HG03064 (cell line): ENCODE data around the gene MSN.
A peak's percentile ranks its signal among the peaks of the same experiment; 100 is the strongest.
"Not testable (repeated sequence)": the region's sequence is repeated elsewhere in the genome, so short reads cannot be mapped to it uniquely, and the experiment has no call there.

Source experiments
- ATAC-seq: cut with Tn5 transposase; IDR thresholded peaks from one replicate; pipeline ENCODE4 v1.9.1; 2021; ENCODE audit warnings: low read depth; ENCODE audit not compliant: unreplicated experiment

Gene MSN

DNA sequence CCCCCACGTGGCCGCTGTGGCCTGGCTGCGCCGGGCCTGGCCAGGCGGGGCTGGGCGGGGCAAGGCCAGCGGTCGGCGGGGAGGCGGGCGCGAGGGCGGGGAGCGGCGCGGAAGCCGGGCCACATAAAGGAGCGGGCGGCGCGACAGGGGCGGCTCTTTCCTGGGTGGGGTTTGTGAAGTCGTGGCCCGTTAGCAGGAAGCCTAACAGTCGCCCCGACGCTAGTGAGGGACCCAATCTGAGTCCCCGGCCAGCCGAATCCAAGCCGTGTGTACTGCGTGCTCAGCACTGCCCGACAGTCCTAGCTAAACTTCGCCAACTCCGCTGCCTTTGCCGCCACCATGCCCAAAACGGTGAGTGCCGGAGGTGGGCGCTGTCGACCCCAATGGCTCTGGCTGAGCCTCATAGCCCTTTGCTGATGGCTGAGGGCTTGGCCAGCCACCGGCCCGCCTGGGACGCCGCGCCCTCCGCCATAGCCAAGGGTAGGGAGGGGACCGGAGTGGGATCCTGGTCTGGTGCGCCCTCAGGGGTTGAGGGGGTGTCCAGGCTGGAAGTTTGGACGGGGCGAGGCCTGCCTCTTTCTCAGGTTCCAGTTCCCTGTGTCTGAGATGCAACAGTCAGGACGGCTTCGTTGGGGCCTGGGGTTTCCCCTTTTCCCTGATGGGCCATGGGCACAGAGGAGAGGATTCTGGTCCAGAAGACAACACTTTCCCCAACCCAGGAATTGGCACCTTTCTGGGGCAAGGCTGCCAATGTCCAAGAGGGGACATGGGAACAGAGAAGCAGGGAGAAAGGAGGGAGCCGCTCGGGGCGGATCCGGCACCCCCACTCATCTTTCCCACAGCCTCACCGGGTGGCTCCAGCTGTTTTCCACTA lies at the start of gene MSN:
Gene MSN (plus strand): TSS at position 152 of the 874 bp plus-strand sequence. CDS start 188 bp downstream, at position 340.
- ATAC-seq: peak; percentile 78

DNA sequence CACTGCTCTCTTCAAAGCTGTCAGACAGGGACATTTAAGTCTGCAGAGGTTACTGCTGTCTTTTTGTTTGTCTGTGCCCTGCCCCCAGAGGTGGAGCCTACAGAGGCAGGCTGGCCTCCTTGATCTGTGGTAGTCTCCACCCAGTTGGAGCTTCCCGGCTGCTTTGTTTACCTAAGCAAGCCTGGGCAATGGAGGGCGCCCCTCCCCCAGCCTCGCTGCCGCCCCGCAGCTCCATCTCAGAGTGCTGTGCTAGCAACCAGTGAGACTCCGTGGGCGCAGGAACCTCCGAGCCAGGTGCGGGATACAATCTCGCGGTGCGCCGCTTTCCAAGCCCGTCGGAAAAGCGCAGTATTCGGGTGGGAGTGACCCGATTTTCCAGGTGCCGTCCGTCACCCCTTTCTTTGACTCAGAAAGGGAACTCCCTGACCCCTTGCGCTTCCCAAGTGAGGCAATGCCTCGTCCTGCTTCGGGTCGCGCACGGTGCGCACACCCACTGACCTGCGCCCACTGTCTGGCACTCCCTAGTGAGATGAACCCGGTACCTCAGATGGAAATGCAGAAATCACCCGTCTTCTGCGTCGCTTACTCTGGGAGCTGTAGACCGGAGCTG lies 47.3 kb upstream of the MSN start:
- not testable (repeated sequence) for ATAC-seq

DNA sequence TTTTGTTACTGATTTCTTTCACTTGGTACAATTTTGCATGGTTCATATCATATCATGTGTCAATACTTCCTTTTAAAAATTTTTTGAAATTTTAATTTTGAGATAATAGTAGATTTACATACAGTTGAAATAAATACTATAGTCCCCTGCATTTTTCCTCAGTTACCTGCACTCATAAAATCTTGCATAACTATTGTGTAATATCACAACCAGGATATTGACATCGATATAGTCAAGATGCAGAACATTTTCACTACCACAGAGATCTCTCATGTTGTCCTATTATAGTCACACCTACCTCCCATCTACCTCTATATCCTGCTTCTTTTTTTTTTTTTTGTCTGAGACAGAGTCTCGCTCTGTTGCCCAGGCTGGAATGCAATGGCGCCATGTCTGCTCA lies 36.7 kb upstream of the MSN start:
- ATAC-seq: no peak

DNA sequence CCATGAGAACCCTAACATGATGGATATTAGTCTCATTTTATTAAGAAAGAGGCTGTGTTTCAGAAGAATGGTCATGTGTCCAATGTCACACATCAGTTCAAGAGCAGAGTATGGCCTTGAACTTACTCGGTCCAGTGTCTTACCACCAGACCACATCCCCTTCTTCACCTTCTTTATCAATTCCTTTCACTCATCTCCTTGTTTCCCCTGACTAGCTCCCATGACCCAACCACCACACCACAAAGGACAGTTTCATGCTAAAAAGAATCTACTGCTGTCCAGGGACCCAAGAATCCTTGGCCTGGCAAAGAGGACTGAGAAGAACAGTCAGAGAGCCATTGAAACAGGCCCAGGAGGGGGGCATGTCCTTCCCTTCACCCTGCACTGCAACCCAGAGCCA lies 33.6 kb upstream of the MSN start:
- no peak for ATAC-seq

DNA sequence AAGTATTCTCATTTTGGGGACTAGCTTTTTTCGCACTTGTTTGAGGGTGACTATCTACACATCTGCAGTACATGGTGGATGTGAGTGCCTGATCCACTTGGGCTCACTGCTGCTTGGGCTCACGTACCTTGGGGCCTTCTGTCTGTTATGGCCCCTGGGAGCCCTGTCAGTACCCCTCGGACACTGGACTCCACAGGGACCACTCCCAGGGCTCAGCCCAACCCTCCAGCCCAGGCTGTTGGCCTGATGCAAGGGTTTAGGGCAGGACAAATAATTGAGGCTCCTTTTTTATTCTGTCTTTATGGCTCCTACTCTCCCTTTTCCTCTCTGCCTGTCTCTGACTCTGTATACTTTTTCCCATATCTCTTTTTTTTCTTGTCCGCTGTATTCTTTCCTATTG lies 32.7 kb upstream of the MSN start:
- ATAC-seq: no peak

DNA sequence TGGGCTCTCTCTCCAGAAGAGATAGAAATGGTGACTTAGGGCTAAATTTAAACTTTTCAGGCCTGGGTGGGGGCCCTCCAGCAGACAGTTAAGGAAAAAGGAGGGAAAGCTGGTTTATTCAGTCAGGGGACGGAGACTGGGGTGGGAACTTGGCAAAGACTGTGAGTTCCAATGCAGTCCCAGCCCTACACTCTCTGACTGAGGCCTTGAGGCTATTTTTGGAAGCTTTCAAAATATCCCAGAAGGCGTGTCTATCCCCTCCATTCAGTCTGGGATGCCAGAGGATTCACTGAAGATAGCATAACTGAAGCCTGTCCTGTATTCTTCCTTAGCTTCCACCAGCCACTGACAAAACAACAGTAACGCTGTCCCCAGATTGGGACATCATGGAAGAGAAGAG lies 32.1 kb upstream of the MSN start:
- ATAC-seq: no peak

DNA sequence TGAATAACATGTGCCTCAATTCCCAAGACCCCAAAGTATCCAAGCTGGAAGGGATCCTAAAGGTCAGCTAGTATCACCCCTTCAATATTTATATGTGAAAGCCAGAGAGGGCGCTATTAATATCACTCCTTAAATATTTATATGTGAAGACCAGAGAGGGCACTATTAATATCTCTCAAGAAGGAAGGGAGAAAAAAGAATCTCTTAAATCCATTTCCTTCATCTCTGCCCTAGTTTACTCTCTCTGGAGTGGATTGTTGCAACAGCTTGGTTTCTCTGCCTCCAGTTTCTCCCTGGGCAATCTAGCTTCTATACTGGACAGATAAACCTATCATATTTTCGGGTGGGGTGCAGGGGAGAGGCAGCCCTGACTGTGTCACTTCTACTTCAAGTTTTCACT lies 31.6 kb upstream of the MSN start:
- no peak for ATAC-seq

DNA sequence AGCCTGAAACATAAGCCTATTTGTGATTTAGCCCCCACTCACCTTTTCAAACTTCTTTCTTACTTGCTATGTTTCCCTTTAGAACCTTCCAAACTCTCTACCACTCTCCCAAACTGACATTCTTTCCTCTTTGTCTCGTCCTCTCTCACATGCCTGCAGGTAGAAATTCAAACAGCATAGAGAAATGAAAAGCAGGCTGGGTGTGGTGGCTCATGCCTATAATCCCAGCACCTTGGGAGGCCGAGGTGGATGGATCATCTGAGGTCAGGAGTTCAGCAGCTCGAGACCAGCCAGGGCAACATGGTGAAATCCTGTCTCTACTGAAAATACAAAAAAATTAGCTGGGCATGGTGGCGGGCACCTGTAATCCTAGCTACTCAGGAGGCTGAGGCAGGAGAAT lies 31.2 kb upstream of the MSN start:
- not testable (repeated sequence) for ATAC-seq

DNA sequence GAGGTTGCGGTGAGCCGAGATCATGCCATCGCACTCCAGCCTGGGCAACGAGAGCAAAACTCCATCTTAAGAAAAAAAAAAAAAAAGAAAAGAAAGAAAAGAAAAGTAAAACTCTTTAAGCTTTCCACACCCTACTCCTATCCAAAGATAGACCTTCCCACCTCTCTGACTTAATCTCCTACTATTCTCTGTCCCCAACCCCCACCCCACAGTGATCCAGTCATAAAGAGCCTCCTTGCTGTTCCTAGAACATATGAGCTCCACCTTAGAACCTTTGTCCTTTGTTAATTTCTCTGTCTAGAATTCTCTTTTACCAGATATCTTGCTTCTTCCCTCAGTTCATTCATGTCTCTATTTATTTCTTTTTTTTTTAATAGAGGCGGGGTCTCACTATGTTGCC lies 30.1 kb upstream of the MSN start:
- ATAC-seq: no peak

DNA sequence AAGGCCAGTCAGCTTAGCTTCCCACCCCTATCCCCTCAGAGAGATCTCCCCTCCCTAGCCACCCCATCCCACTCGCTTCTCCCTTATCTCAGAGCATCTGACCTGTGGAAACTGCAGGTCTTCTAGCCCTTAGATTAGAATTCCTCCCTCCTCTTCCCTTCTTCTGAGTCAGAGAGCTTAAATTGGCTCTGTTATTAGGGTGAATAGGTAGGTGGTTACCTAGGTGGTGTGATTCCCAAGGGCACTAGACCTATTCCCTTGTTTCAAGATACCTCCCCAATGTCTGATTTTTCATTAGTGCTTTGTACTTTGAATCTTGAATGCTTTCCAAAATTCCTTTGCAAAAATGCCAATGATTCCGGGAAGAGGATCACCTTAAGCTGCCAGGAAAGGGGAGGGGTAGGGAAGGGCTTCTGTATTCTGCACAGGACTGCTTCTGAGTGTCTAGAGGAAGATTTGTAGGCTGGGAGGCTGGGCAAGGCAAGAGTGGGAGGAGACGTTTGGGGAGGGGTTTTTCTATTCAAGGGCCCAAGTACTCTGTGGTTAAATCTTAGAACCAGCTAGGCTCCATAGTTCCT lies 24.5 kb upstream of the MSN start:
- no peak for ATAC-seq

DNA sequence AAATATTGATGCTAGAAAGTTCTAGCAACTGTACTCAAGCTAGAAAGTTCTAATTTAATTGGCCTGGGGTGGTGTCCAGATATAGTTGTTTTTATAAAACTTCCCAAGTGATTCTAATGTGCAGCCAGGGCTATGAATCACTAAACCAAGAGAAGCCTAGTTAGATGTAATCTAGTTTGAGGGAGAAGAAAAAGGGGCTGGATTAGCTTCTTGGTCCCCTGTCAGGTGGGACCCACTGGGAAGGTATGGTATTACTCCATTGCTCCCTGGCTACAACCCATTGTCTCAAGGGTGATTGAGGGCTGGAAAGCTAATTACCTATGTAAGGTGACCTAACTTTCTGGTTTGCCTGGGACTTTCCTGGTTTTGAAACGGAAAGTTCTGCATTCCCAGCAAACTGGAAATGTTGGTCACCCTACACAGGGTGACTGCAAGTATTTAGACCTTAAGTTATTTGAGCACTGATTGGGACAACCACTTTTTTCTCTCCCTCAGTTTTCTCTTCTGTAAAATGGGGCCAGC lies 23.9 kb upstream of the MSN start:
- ATAC-seq: no peak

DNA sequence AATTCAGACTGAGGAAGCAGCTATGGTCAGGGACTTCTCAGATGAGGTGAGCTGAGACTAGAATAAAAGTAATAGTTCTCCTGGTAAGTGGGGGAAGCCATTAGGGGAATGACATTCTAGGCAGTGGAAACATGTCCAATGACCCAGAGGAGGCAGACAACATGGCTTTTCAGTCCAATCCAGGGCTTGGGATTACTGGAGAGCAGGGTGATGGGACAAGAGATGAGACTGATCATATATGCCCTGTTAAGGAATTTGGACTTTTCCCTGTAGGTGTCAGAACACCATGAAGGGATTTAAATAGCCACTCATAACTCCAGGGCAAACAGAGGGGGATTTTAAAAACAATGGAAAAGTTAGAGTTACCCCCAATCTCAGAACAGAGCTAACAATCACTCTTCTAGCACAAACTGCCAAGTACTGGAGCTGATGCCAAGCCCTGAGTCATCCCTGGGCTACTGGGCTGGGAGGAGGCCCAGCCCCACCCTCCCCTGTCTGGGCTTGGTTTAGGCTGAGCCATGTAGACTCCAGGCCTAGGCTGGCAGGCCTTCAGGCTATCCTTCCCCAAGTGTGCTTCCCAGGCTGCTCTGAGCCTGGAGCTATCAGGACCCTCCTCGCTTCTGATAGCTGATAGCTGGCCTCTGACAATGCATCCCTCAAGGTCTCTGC lies 22.7 kb upstream of the MSN start:
- no peak for ATAC-seq

DNA sequence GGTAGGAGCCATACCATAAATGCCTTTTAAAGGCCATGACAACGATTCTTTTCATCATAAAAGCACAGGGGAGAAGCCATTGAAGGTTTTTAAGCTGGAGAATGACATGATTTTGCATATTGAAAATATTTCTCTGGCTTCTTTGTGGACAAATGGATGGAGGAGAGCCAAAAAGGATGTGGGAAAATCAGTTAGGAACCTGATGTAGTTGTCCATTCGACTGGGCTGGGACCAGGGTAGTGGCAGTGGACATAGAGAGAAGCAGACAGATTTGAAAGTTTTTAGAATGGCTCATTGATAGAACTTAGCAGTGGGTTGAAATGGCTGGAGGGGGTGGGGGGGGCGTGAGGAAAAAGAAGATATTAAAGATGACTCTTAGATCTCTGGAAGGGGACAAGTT lies 19.7 kb upstream of the MSN start:
- ATAC-seq: no peak

DNA sequence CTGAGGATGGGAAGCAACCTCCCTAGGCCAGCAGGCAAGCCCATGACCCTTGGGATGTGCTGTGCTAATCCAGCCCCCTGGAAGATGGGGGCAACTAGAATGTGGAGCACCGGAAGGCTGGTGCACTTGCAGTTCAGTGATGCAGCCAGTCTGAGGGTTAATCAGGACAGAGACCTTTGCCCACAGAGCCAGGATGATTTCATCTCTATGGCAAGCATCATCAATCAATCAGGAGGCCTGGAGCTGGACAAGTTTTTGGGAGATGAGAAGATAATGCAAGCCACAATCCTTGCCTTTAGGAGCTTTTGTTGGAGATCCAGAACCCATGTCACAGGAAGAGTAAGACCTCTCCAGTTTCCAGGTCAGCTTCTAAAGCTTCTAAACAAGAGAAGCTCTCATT lies 15.4 kb upstream of the MSN start:
- no peak for ATAC-seq

DNA sequence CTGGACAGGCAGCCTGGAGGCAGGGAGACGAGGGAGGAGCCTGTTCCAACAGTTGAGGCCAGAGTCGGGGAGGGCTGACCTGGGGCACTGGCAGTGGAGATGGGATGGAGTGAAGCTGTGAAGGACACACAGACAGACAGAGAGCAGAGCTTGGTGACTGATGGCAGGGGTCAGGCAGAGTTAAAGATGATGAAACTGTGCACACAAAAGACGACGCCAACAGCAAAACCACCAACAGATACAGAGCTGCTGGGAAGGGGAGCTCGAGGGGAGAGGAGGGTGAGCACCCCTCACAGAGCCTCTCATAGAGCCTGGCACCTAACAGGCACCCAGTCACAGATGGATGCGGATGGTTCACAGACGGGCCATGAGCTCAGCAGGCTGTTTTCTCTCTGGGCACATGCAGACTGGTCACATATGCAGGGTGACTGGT lies 10.4 kb upstream of the MSN start:
- not testable (repeated sequence) for ATAC-seq

DNA sequence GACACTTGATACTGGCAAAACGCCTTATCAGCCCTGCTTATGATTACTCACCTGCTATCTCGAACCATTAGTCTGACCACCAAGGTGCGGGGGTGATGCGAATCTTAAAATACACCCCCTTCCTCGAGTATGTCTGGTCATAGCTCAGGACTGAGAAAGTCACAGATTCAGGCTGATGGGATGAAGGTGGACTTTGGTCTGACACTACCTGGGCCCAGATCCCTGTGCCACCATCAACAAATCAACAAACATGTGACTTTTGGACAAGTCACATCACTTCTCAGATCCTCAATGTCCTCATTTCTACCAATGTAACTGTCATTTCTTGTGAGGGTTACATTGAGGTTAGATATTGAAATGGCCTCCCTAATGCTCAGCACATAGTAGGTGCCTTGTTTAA lies 9.8 kb upstream of the MSN start:
- ATAC-seq: no peak

DNA sequence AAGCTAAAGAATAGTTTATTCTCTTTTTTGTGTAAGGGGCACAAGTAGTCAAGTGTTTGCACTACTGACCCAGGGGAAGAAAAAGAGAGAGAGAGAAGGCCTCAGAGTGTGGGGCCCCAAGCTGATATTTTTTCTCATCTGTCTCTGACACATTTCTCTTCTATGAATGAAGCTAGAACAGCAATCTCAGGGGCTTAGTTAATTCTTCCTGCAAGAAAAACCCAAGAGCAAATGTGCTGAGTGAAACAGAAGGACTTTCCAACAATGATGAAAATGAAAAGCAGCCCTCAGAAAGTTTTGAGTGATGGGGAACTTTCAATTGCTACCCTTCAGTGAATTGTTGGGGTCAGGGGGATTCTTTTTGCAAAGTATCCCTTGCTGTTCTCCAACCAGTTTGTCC lies 9.2 kb upstream of the MSN start:
- no peak for ATAC-seq

DNA sequence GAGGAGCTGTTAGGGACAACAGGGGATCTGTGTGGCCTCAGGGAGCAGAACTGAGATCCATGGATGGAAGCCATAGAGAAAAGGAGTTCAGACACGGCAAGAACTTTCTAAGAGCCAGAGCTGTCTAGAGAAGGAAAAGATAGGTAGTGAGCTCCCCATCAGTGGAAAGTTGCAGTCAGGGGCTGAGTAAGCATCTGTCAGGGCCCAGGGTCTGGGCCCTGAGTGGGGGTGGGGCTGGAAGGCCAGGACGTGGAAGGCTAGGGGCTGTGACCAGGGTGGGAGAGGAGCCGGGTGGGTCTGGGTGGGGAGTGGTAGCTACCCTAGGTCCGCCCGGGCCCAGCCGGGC lies 324 bp upstream of the MSN start:
- no peak for ATAC-seq

DNA sequence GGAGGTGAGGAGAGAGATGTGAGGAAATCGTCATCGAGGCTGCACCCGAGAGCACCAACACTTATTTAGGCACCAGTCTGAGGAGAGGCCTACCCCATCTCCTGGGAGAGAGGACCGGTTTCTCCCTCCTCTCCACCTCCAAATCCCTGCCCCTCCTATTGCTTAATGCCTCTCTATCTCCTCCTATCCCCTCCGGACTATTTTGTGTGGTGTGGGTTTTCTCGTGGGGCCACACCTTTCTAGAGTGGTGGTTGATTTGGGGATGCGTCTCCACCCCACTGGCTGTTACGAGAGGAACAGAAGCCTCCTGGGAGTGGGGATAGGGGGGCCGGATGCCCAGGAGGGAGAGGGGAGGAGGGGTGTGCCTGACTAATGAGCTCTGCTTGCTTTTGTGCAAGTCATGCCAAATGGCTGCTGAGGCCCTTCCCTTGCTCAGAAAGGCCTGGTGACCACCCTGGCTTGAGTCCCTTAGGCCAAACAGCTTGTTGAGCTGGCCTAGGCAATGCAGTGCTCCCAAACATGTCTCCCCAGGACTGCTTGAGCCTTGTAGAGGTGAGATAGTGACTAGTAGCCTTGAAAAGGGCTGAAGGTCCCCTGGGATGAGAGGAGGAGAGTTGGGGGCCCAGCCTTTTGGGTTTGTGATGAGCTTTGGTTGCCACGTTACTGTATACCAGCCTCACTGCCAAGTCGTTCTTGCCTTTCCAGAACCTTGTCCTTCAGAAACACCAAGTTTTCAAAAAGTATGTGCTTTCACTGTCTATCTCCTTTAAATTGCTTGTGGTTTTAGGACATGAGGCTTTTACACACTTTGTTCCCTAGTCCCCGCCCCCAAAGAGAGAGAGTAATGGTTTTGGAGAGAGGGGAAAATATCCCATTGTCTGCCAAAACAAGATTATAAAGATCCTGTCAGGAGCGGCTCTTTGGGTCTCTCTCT lies 1.2 kb downstream of the MSN start:
- ATAC-seq: no peak

DNA sequence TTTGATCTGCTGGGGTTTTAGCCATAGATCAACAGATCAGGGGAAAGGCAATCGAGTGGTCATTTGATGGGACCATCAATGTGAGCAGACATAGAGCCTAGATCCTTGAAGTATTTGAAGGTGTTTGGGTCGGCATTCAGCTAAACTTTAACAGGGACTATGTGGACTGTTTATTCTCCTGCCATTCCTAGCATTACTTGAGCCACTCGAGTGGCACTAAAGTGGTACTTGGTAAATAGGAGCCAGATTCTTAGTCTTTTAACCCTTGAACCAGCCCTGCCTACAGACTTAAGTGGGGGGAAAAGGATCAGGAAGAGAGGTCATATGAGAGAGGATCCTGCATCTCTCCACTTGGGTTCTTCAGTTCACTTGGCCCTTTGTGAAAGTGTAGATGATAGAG lies 3.8 kb downstream of the MSN start:
- ATAC-seq: no peak
